ENCODE results near the gene RGS6.

GRCh38 chr14:72401632-72402376, 469.6 kb downstream of the RGS6 start:
- no peak for TF ChIP-seq CTCF (IDR thresholded peaks at IDR 0.05)
- TF ChIP-seq EP300 (IDR thresholded peaks at IDR 0.05) = no peak
- no peak for TF ChIP-seq POLR2A (IDR thresholded peaks at IDR 0.05)
